ENCODE data around the gene GAB2.

DNA sequence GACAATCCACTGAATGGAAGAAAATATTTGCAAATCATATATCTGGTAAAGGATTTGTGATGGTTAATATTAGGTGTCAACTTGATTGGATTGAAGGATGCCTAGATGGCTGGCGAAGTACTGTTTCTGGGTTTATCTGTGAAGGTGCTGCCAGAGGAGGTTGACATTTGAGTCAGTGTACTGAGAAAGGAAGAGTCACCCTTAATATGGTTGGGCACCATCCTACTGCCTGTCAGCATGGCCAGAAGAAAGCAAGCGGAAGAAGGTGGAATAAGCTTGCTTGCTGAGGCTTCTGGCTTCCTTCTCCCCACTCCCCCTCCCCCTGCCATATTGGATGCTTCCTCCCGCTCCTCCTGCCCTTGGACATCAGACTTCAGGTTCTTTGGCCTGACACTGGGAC lies 101.9 kb downstream of the GAB2 start:
- no peak for TF ChIP-seq ESRRA (IDR thresholded peaks at IDR 0.05; ENCODE audit: low read length)
- TF ChIP-seq, protein P1, sequence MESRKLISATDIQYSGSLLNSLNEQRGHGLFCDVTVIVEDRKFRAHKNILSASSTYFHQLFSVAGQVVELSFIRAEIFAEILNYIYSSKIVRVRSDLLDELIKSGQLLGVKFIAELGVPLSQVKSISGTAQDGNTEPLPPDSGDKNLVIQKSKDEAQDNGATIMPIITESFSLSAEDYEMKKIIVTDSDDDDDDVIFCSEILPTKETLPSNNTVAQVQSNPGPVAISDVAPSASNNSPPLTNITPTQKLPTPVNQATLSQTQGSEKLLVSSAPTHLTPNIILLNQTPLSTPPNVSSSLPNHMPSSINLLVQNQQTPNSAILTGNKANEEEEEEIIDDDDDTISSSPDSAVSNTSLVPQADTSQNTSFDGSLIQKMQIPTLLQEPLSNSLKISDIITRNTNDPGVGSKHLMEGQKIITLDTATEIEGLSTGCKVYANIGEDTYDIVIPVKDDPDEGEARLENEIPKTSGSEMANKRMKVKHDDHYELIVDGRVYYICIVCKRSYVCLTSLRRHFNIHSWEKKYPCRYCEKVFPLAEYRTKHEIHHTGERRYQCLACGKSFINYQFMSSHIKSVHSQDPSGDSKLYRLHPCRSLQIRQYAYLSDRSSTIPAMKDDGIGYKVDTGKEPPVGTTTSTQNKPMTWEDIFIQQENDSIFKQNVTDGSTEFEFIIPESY (IDR thresholded peaks at IDR 0.05), result no peak
- no peak for TF ChIP-seq CTCF (IDR thresholded peaks at IDR 0.05 in 2 of 3, conservative IDR thresholded peaks at IDR 0.05 in 1 of 3; ENCODE audit: control insufficient read depth in 2 of 3, extremely low read depth in 1 of 3, insufficient read depth in 1 of 3, low read depth in 3 of 3, low read length in 3 of 3)
- TF ChIP-seq ASH2L (IDR thresholded peaks at IDR 0.05; ENCODE audit: borderline replicate concordance, low read depth), result no peak
- no peak for TF ChIP-seq ZBTB4 (CRISPR knock-in tag; IDR thresholded peaks at IDR 0.05)
- TF ChIP-seq EZH2 (IDR thresholded peaks at IDR 0.05; ENCODE audit: borderline replicate concordance, control insufficient read depth, low read depth, low read length), result no peak
- no peak for TF ChIP-seq ZBTB11 (CRISPR knock-in tag; IDR thresholded peaks at IDR 0.05)
- no peak for TF ChIP-seq BCL11A (IDR thresholded peaks at IDR 0.05; ENCODE audit: low read depth, low read length)
- TF ChIP-seq CREB1 (IDR thresholded peaks at IDR 0.05; ENCODE audit: low read depth), result no peak
- no peak for TF ChIP-seq SIX5 (IDR thresholded peaks at IDR 0.05; ENCODE audit: low read depth, low read length, severe bottlenecking)
- no peak for TF ChIP-seq JUND (IDR thresholded peaks at IDR 0.05; ENCODE audit: low read depth, low read length)
- no peak for TF ChIP-seq FOS (IDR thresholded peaks at IDR 0.05; ENCODE audit: borderline replicate concordance, extremely low read depth, insufficient read length)
- no peak for TF ChIP-seq POLR2AphosphoS5 (IDR thresholded peaks at IDR 0.05; ENCODE audit: low read length)
